ENCODE results near the gene MTNR1A. TPM values are rescaled to one million over a fixed set of nuclear protein-coding genes. Genes with fewer than 3 reads are reported as not detected.
A peak's percentile ranks its signal among the peaks of the same experiment; 100 is the strongest.

Gene MTNR1A
- total and polyA plus RNA-seq, 9 of the 15 experiments (the other 6 are each of a cell fraction or from before 2014, with no cell fraction given) = 0.09 to 0.12 (median 0.10) TPM; not detected in 5

GRCh38 chr4:186537843-186538521 lies 17.4 kb downstream of the MTNR1A start (continued):
- TF ChIP-seq PREB (CRISPR knock-in tag; IDR thresholded peaks at IDR 0.05) = no peak
- no peak for TF ChIP-seq KLF6 (CRISPR knock-in tag; IDR thresholded peaks at IDR 0.05; ENCODE audit: borderline replicate concordance)
- TF ChIP-seq CREBBP (IDR thresholded peaks at IDR 0.05; ENCODE audit: low read depth, low read length) = no peak
- TF ChIP-seq NONO (IDR thresholded peaks at IDR 0.05; ENCODE audit: low read depth in 2 of 2, low read length in 1 of 2) = no peak
- TF ChIP-seq ZNF551 (CRISPR knock-in tag; IDR thresholded peaks at IDR 0.05) = no peak
- TF ChIP-seq ZNF274 (IDR thresholded peaks at IDR 0.05; ENCODE audit: borderline replicate concordance, low read depth, low read length) = no peak
- TF ChIP-seq FOXA1 (IDR thresholded peaks at IDR 0.05; ENCODE audit: borderline replicate concordance) = no peak
- TF ChIP-seq BRD4 (IDR thresholded peaks at IDR 0.05) = no peak
- TF ChIP-seq ZNF175 (CRISPR knock-in tag; IDR thresholded peaks at IDR 0.05; ENCODE audit: low read depth) = no peak
- TF ChIP-seq ZBTB9 (CRISPR knock-in tag; IDR thresholded peaks at IDR 0.05) = no peak
- TF ChIP-seq SRF (CRISPR knock-in tag; IDR thresholded peaks at IDR 0.05) = 0 out of 4 replicates have a peak, but pooled peaks of 1 of the 2 experiments have one; percentile 19
- TF ChIP-seq RB1 (IDR thresholded peaks at IDR 0.05; ENCODE audit: low read depth) = no peak
- TF ChIP-seq SMARCB1 (IDR thresholded peaks at IDR 0.05; ENCODE audit: insufficient read length, low read depth) = no peak
- TF ChIP-seq ELF1 (tag; IDR thresholded peaks at IDR 0.05) = peak; percentile 82
- TF ChIP-seq RUNX1 (IDR thresholded peaks at IDR 0.05; ENCODE audit: low read depth) = no peak
- no peak for TF ChIP-seq MLX (CRISPR knock-in tag; conservative IDR thresholded peaks at IDR 0.05)
- TF ChIP-seq FUS (optimal IDR thresholded peaks at IDR 0.05; ENCODE audit: low read depth, low read length) = no peak
- peak; percentile 56 for TF ChIP-seq L3MBTL2 (IDR thresholded peaks at IDR 0.05)
- TF ChIP-seq CREB5 (CRISPR knock-in tag; IDR thresholded peaks at IDR 0.05) = no peak
- TF ChIP-seq HDGF (IDR thresholded peaks at IDR 0.05) = no peak
- TF ChIP-seq CBX5 (IDR thresholded peaks at IDR 0.05; ENCODE audit: borderline replicate concordance, low read depth) = no peak
- no peak for TF ChIP-seq TGIF2 (CRISPR knock-in tag; IDR thresholded peaks at IDR 0.05)
- peak; percentile 92 for TF ChIP-seq ZEB2 (IDR thresholded peaks at IDR 0.05)
- no peak for TF ChIP-seq ZNF398 (CRISPR knock-in tag; IDR thresholded peaks at IDR 0.05)
